ENCODE measurements around the gene CRYGN. TPM values are rescaled to one million over a fixed set of nuclear protein-coding genes. Genes with fewer than 3 reads are reported as not detected.

Gene CRYGN
- total and polyA plus RNA-seq, 2 of the 13 experiments (the other 11 are each of a cell fraction or from before 2014, with no cell fraction given), result 0.11 TPM; not detected in 1

- in situ Hi-C loops (cut with HindIII; ENCODE audit: extremely low pct_ligation_motif_present, low pct_unique_long_range_greater_than_20kb) (no loop called here), intact Hi-C loops (cut with micrococcal nuclease; ENCODE audit: unreplicated experiment) (no loop called here)
- CTCF ChIA-PET (ENCODE audit: low intra/inter-chr PET ratio, low total read pairs), result no interaction called here
- TF ChIP-seq HMG20A (CRISPR knock-in tag; IDR thresholded peaks at IDR 0.05; ENCODE audit: borderline replicate concordance) (no peak), ZBTB1 (CRISPR knock-in tag; IDR thresholded peaks at IDR 0.05; ENCODE audit: borderline replicate concordance) (no peak), ZNF580 (CRISPR knock-in tag; IDR thresholded peaks at IDR 0.05; ENCODE audit: borderline replicate concordance, low read depth) (no peak), FOSL1 (CRISPR knock-in tag; IDR thresholded peaks at IDR 0.05; ENCODE audit: borderline replicate concordance) (no peak), ZNF451 (CRISPR knock-in tag; IDR thresholded peaks at IDR 0.05) (no peak), ZNF609 (CRISPR knock-in tag; IDR thresholded peaks at IDR 0.05; ENCODE audit: borderline replicate concordance) (no peak), SMARCC2 (IDR thresholded peaks at IDR 0.05) (no peak), RBM22 (optimal IDR thresholded peaks at IDR 0.05; ENCODE audit: low read length) (no peak), MED13 (CRISPR knock-in tag; IDR thresholded peaks at IDR 0.05) (no peak), GLI4 (CRISPR knock-in tag; IDR thresholded peaks at IDR 0.05; ENCODE audit: borderline replicate concordance) (no peak), ISL2 (CRISPR knock-in tag; IDR thresholded peaks at IDR 0.05) (no peak), ZNF530 (CRISPR knock-in tag; IDR thresholded peaks at IDR 0.05; ENCODE audit: low read depth) (no peak), ZFP1 (CRISPR knock-in tag; IDR thresholded peaks at IDR 0.05) (no peak), NR2F1 (CRISPR knock-in tag; IDR thresholded peaks at IDR 0.05) (no peak), NFKBIZ (CRISPR knock-in tag; IDR thresholded peaks at IDR 0.05) (no peak), KDM5A (IDR thresholded peaks at IDR 0.05; ENCODE audit: borderline replicate concordance, low read length) (no peak)
- Histone ChIP-seq H3K4me3 (replicated peaks in 1 of 3; ENCODE audit: insufficient read depth in 1 of 3, low read depth in 2 of 3, low read length in 3 of 3) (no peak overlapping the region; a peak in 1 of 6 replicates), H3K4me1 (ENCODE audit: insufficient read depth, low read length) (peaks cover 24% of the 10 kb centered on the region), H3K9ac (ENCODE audit: insufficient read depth, low read depth, low read length) (no peak overlapping the region), H3K27ac (ENCODE audit: extremely low read length, insufficient read depth, low read length) (no peak overlapping the region), H3K27me3 (ENCODE audit: control insufficient read depth in 1 of 2, insufficient read depth in 2 of 2, low read length in 2 of 2) (peaks cover 2 to 25% of the 10 kb centered on the region in 2 experiments; a peak in 3 of 5 replicates), H3K9me3 (ENCODE audit: low read length) (no peaks in the 10 kb centered on the region; the same call in 1 of the 2 replicates), H3K79me2 (ENCODE audit: insufficient read depth, low read length) (no peaks in the 10 kb centered on the region), H4K20me1 (ENCODE audit: insufficient read depth, low read length) (no peaks in the 10 kb centered on the region), H3K36me3 (replicated peaks in 1 of 2; ENCODE audit: control insufficient read depth in 1 of 2, insufficient read depth in 2 of 2, low read length in 2 of 2) (no peaks in the 10 kb centered on the region), H2AFZ (ENCODE audit: low read length) (no peak overlapping the region), H3K4me2 (ENCODE audit: low read depth, low read length) (peak overlapping the region; percentile 21; the same call in 1 of the 2 replicates)
- WGBS (ENCODE audit: low lambda C conversion rate), result 9% methylated on average over 7 of the region's 10 CpGs
- no peak for DNase-seq (ENCODE audit: low spot score)
- POLR2A ChIA-PET, result interaction anchor here (0.6 kb wide), 1 partner anchor 100 kb away, joined by 4 read pairs; no protein-coding TSS in a partner anchor
- no peak for FAIRE-seq
- peak; percentile 56 for ATAC-seq
- no TSS peak for BruUV-seq (replicated peaks)
These were observed 23.6 kb downstream of the CRYGN start for GRCh38 chr7:151416112-151416940.
